ENCODE measurements around the gene ANKRD45.
"Not testable (repeated sequence)": the region's sequence is repeated elsewhere in the genome, so short reads cannot be mapped to it uniquely, and the experiment has no call there.

ANKRD45 gene

DNA sequence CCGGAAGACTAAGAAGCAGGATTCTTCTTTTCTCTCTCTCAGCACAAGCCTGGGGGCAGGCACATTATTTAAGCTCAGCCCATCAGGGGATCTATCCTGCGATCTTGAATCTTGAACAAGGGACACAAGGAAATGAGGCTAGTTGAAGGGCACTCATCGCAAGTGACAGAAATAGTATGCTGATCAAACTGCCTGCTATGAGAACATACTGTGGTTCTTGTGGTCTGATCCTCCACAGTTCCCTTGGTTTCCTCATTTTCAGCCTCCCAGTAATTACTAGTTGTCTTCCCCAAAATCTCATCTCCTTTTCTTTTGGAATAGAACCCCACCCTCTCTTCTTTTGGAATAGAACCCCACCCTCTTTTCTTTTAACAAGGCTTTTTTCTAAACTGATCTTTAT lies 6.5 kb downstream of the ANKRD45 start:
- no peak overlapping the region for H3K4me3 ChIP-seq (ENCODE audit: low read depth, low read length)
- TF ChIP-seq, protein P1, sequence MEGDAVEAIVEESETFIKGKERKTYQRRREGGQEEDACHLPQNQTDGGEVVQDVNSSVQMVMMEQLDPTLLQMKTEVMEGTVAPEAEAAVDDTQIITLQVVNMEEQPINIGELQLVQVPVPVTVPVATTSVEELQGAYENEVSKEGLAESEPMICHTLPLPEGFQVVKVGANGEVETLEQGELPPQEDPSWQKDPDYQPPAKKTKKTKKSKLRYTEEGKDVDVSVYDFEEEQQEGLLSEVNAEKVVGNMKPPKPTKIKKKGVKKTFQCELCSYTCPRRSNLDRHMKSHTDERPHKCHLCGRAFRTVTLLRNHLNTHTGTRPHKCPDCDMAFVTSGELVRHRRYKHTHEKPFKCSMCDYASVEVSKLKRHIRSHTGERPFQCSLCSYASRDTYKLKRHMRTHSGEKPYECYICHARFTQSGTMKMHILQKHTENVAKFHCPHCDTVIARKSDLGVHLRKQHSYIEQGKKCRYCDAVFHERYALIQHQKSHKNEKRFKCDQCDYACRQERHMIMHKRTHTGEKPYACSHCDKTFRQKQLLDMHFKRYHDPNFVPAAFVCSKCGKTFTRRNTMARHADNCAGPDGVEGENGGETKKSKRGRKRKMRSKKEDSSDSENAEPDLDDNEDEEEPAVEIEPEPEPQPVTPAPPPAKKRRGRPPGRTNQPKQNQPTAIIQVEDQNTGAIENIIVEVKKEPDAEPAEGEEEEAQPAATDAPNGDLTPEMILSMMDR (IDR thresholded peaks at IDR 0.05; ENCODE audit: borderline replicate concordance, insufficient read depth, low read depth, low read length) = no peak

DNA sequence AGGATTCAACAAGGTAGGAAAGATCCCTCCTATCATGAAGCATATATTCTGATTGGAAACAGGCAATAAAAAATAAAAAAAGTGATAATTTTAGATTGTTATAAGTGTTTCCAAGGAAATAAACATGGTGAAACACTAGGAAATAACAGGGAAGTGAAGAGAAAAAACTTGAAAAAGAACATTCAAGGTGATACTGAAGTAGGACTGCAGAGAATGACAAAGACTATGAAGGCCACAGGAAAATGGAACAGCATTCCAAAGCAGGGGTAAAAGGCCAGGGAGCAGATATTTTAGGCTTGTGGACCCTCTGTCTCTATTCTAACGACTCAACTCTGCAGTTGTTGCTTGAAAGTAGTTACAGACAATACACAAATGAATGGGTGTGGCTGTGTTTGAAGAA lies 7.9 kb downstream of the ANKRD45 start:
- no peak overlapping the region for H3K4me3 ChIP-seq (ENCODE audit: low read depth, low read length)
- TF ChIP-seq, protein P1 (IDR thresholded peaks at IDR 0.05; ENCODE audit: borderline replicate concordance, insufficient read depth, low read depth, low read length) = no peak

DNA sequence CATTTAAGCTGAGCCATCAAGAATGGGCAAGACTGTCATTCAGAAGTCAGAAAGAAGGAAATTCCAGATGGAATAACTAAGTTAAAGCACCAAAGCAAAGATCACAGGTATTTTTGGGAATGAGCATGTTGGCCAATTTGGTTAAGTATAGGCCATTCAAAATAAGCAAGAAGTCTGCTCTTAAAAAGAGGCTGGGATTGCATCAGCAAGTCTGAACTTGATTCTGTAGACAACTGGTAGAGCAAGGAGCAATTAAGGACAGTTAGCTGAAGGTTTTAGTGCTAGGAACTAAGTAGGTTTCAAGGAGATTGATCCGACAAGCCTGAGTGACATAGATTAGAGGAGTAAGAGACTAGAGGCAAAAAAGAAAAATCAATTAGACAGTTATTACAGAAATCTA lies 8.4 kb downstream of the ANKRD45 start:
- TF ChIP-seq, protein P1 (IDR thresholded peaks at IDR 0.05; ENCODE audit: borderline replicate concordance, insufficient read depth, low read depth, low read length) = no peak
- H3K4me3 ChIP-seq (ENCODE audit: low read depth, low read length) = no peak overlapping the region

DNA sequence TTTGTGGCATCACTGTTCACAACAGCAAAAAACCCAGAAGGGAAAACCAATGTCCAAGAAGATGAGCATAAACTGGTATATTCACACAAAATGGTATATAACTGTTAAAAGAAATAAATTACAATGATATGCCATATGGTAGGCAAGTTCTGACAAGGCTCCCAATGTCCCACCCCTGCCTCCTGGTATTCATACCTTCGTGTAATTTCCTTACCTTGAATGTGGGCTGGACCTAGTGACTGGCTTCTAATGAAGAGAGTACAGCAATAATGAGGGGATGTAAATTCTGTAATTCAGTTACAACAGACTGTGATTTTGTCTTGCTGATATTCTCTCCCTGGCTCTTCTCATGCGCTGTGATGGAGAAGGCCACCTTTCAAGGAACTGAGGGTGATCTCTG lies 9.3 kb downstream of the ANKRD45 start:
- H3K4me3 ChIP-seq (ENCODE audit: low read depth, low read length) = no peak overlapping the region
- TF ChIP-seq, protein P1 (IDR thresholded peaks at IDR 0.05; ENCODE audit: borderline replicate concordance, insufficient read depth, low read depth, low read length) = no peak

DNA sequence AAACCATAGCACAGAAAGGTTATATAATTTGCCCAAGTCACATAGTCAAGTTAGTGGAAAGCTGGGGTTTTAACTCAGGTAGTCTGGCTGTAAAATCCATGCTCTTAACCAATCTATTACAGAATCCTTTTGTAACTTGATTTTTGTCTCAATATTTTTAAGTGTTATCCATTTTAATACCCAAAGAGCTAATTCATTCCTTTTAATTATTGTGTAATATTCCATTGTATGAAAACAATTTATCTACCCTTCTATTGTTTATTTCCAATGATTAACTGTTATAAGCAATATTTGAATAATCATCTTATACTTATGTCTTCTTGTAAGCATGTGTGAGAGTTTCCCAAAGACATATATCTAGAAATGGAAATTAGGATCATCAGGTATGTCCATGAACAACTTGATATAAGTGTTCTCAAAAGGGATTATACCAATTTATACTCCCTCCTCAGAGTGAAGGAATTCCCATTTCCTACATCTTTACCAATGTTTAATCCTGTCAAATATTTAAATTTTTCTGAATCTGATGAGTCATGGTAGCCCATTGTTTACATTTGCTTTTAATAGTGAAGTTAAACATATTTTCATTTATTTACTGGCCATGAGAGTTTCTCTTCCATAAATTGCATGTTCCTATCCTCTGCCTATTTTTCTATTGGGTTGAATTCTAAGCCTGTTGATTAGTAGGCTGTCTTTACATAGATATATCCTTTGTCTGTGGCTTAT lies 20.6 kb downstream of the ANKRD45 start:
- TF ChIP-seq, protein P1 (IDR thresholded peaks at IDR 0.05; ENCODE audit: borderline replicate concordance, insufficient read depth, low read depth, low read length) = no peak
- no peak overlapping the region for H3K4me3 ChIP-seq (ENCODE audit: low read depth, low read length)

DNA sequence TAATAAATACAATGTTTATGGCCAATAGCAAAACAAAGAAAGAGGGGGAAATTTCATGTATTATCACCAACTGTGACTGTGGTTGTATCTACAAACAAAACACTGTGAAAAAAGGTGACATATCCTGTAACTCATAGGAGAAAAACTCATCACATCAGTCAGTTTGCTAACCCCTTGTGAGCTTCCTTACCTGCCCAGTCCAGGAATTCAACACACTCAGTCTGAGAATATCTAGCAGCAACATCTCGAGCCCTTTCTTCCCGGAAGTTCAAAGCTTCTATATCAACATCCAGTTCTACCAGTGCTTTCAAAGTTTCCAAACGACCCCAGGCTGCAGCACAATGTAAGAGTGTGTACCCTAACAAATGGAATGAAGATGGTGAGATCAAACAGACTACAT lies 23.0 kb downstream of the ANKRD45 start:
- TF ChIP-seq, protein P1 (IDR thresholded peaks at IDR 0.05; ENCODE audit: borderline replicate concordance, insufficient read depth, low read depth, low read length) = no peak
- no peak overlapping the region for H3K4me3 ChIP-seq (ENCODE audit: low read depth, low read length)

DNA sequence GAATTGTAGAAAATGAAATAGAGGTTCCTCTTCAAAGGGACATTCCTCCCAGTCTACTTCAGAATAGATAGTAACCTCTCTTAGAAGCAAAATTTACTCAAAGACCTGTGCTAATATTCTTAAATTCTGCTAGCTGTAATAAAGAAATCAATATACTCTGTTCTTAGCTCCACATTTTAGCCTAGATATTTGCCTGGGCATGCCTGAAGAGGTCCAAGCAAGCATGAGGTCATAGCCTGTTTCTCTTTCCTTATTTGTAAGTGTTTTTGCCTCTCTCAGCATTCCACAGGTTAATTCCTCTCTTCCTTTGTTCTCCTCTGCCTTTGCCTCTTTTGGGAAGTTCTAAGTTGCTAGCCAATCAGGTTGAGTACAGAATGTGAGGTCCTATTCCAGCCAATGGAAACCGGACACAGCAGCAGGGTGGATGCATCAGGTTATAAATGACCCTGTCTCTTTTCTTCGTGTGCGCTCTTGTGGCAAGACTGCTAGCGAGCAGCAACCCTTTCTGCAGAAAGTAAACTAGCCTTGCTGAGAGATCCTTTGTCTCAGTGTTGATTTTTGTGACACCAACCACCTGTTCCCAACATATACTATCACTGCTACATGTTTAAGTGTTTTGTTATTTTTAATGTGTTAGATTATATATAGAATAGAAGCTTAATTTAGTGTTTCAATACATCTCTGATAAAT lies 27.1 kb downstream of the ANKRD45 start:
- not testable (repeated sequence) for H3K4me3 ChIP-seq (ENCODE audit: low read depth, low read length)

All from GM12875 (cell line).